Brain microvascular endothelial cell (primary cell): Measurements from ENCODE around the gene VSTM4.

Experiments
- DNase-seq: peaks from one replicate; pipeline ENCODE4 v3.0.0-alpha.2; 2020
- H3K27ac ChIP-seq: fragments of 250-450 bp; sonication (Bioruptor Pico); 2 replicates; pipeline ENCODE4 v1.5.1; 2020; ENCODE audit warnings: mild to moderate bottlenecking, moderate library complexity
- H3K27me3 ChIP-seq: fragments of 250-450 bp; sonication (Bioruptor Pico); replicated peaks from 2 replicates; pipeline ENCODE4 v1.5.1; 2020; ENCODE audit warnings: mild to moderate bottlenecking
- H3K36me3 ChIP-seq: fragments of 250-450 bp; sonication (Bioruptor Pico); replicated peaks from 2 replicates; pipeline ENCODE4 v1.5.1; 2020; ENCODE audit warnings: mild to moderate bottlenecking
- H3K4me3 ChIP-seq: 2 replicates; pipeline ENCODE4 v1.5.1; 2011; ENCODE audit warnings: low read depth, mild to moderate bottlenecking, control low read depth, low read length, moderate library complexity
- CTCF ChIP-seq: IDR thresholded peaks from 2 replicates; pipeline ENCODE4 v1.5.1; 2011; ENCODE audit warnings: low read depth, mild to moderate bottlenecking, moderate library complexity, low read length, control low read depth, inconsistent platforms; ENCODE audit errors: missing control alignments
- in situ Hi-C: cut with HindIII; loops from 2 replicates; pipeline ENCODE4 v1.10.0; 2017; ENCODE audit warnings: low sequenced_read_pairs, low pct_ligation_motif_present

The VSTM4 gene

GRCh38 chr10:49000437-49001398 lies 114.6 kb downstream of the VSTM4 start:
- DNase-seq = no peak
- in situ Hi-C loops = no loop called here
- H3K4me3 ChIP-seq = no peak overlapping the region
- no peaks in the 10 kb centered on the region for H3K27me3 ChIP-seq
- no peak for TF ChIP-seq CTCF
- no peak overlapping the region for H3K27ac ChIP-seq
- H3K36me3 ChIP-seq = no peaks in the 10 kb centered on the region

GRCh38 chr10:48999346-48999745 lies 116.0 kb downstream of the VSTM4 start:
- no peak overlapping the region for H3K4me3 ChIP-seq
- H3K27ac ChIP-seq = no peak overlapping the region
- no peaks in the 10 kb centered on the region for H3K36me3 ChIP-seq
- in situ Hi-C loops = no loop called here
- DNase-seq = no peak
- no peaks in the 10 kb centered on the region for H3K27me3 ChIP-seq
- no peak for TF ChIP-seq CTCF

GRCh38 chr10:48996329-48996728 lies 119.0 kb downstream of the VSTM4 start:
- H3K36me3 ChIP-seq = no peaks in the 10 kb centered on the region
- no peak for TF ChIP-seq CTCF
- H3K4me3 ChIP-seq = no peak overlapping the region
- no peaks in the 10 kb centered on the region for H3K27me3 ChIP-seq
- DNase-seq = no peak
- in situ Hi-C loops = no loop called here
- H3K27ac ChIP-seq = no peak overlapping the region

- in situ Hi-C loops = no loop called here
- Histone ChIP-seq H3K27me3 (no peaks in the 10 kb centered on the region), H3K27ac (no peak overlapping the region), H3K36me3 (no peaks in the 10 kb centered on the region), H3K4me3 (no peak overlapping the region)
- DNase-seq = no peak
- no peak for TF ChIP-seq CTCF
Observed at GRCh38 chr10:48993627-48994026, 121.7 kb downstream of the VSTM4 start.

- no peak overlapping the region for H3K27ac ChIP-seq
- DNase-seq = no peak
- in situ Hi-C loops = no loop called here
- TF ChIP-seq CTCF = no peak
- H3K36me3 ChIP-seq = no peaks in the 10 kb centered on the region
- H3K4me3 ChIP-seq = no peak overlapping the region
- H3K27me3 ChIP-seq = no peaks in the 10 kb centered on the region
Observed at GRCh38 chr10:48990226-48990625, 125.1 kb downstream of the VSTM4 start.
